RKO (cell line): ENCODE results near the gene EIF3F.
A peak's percentile ranks its signal among the peaks of the same experiment; 100 is the strongest.
"Not testable (repeated sequence)": the region's sequence is repeated elsewhere in the genome, so short reads cannot be mapped to it uniquely, and the experiment has no call there.

Source experiments
- DNase-seq: peaks from one replicate; pipeline ENCODE4 v3.0.0-alpha.2; 2016; ENCODE audit warnings: low spot score

The EIF3F gene

GRCh38 chr11:7987560-7987883, 385 bp downstream of the EIF3F start:
- DNase-seq: not testable (repeated sequence)

- DNase-seq: no peak
These were observed 7.6 kb downstream of the EIF3F start for GRCh38 chr11:7994581-7995278.

- no peak for DNase-seq
These were observed 12.7 kb downstream of the EIF3F start for GRCh38 chr11:7999795-8000194.

GRCh38 chr11:8000390-8000789, 13.3 kb downstream of the EIF3F start:
- no peak for DNase-seq

- DNase-seq: no peak
These were observed 15.5 kb downstream of the EIF3F start for GRCh38 chr11:8002676-8003075.

GRCh38 chr11:8003187-8003586, 16.1 kb downstream of the EIF3F start:
- DNase-seq: no peak

GRCh38 chr11:8004008-8004407, 16.9 kb downstream of the EIF3F start:
- DNase-seq: no peak

GRCh38 chr11:8005556-8005955, 18.4 kb downstream of the EIF3F start:
- no peak for DNase-seq

- peak; percentile 72 for DNase-seq
These were observed 19.3 kb downstream of the EIF3F start for GRCh38 chr11:8006349-8006977.

- DNase-seq: no peak
These were observed 21.1 kb downstream of the EIF3F start for GRCh38 chr11:8008212-8008611.

GRCh38 chr11:8009856-8010255, 22.7 kb downstream of the EIF3F start:
- no peak for DNase-seq

GRCh38 chr11:8011371-8011770, 24.2 kb downstream of the EIF3F start:
- no peak for DNase-seq

- DNase-seq: peak; percentile 26
These were observed 24.9 kb downstream of the EIF3F start for GRCh38 chr11:8011981-8012444.

GRCh38 chr11:8013833-8014232, 26.7 kb downstream of the EIF3F start:
- no peak for DNase-seq

GRCh38 chr11:8015753-8016239, 28.7 kb downstream of the EIF3F start:
- no peak for DNase-seq

- no peak for DNase-seq
These were observed 29.3 kb downstream of the EIF3F start for GRCh38 chr11:8016440-8016839.

GRCh38 chr11:8017071-8017470, 29.9 kb downstream of the EIF3F start:
- no peak for DNase-seq

GRCh38 chr11:8017894-8018483, 30.9 kb downstream of the EIF3F start:
- no peak for DNase-seq

- DNase-seq: no peak
These were observed 31.6 kb downstream of the EIF3F start for GRCh38 chr11:8018484-8019313.

GRCh38 chr11:8019314-8020243, 32.4 kb downstream of the EIF3F start:
- DNase-seq: no peak

GRCh38 chr11:8020244-8020597, 33.1 kb downstream of the EIF3F start:
- no peak for DNase-seq
